Measurements from ENCODE around the gene DIP2C.
"Not testable (repeated sequence)": the region's sequence is repeated elsewhere in the genome, so short reads cannot be mapped to it uniquely, and the experiment has no call there.

DIP2C gene

GRCh38 chr10:548238-548901 lies 141.1 kb downstream of the DIP2C start:
- no peak for DNase-seq

- no peak for DNase-seq
These were observed 141.8 kb downstream of the DIP2C start for GRCh38 chr10:547591-548081.

- DNase-seq, result no peak
These were observed 142.4 kb downstream of the DIP2C start for GRCh38 chr10:546971-547590.

GRCh38 chr10:546451-546850 lies 143.0 kb downstream of the DIP2C start:
- DNase-seq, result no peak

GRCh38 chr10:543862-544822 lies 145.3 kb downstream of the DIP2C start:
- no peak for DNase-seq

GRCh38 chr10:543131-543530 lies 146.3 kb downstream of the DIP2C start:
- no peak for DNase-seq

- DNase-seq, result no peak
These were observed 147.6 kb downstream of the DIP2C start for GRCh38 chr10:541750-542371.

- no peak for DNase-seq
These were observed 148.4 kb downstream of the DIP2C start for GRCh38 chr10:541041-541440.

GRCh38 chr10:538895-539294 lies 150.6 kb downstream of the DIP2C start:
- no peak for DNase-seq

GRCh38 chr10:536935-537334 lies 152.5 kb downstream of the DIP2C start:
- no peak for DNase-seq

- no peak for DNase-seq
These were observed 153.0 kb downstream of the DIP2C start for GRCh38 chr10:536371-536925.

- DNase-seq, result no peak
These were observed 153.5 kb downstream of the DIP2C start for GRCh38 chr10:535952-536351.

GRCh38 chr10:535051-535450 lies 154.4 kb downstream of the DIP2C start:
- no peak for DNase-seq

GRCh38 chr10:534047-534566 lies 155.4 kb downstream of the DIP2C start:
- no peak for DNase-seq

- DNase-seq, result no peak
These were observed 155.9 kb downstream of the DIP2C start for GRCh38 chr10:533611-534010.

GRCh38 chr10:533186-533585 lies 156.3 kb downstream of the DIP2C start:
- DNase-seq, result no peak

- DNase-seq, result not testable (repeated sequence)
These were observed 157.1 kb downstream of the DIP2C start for GRCh38 chr10:532331-532730.

- DNase-seq, result no peak
These were observed 157.9 kb downstream of the DIP2C start for GRCh38 chr10:531541-531940.

- no peak for DNase-seq
These were observed 158.8 kb downstream of the DIP2C start for GRCh38 chr10:530717-531116.

- DNase-seq, result no peak
These were observed 159.8 kb downstream of the DIP2C start for GRCh38 chr10:529468-530230.
